ENCODE results near the gene DDAH1.

GRCh38 chr1:85463731-85464496 is 1.0 kb downstream of the DDAH1 start:
- TF ChIP-seq CTCF (IDR thresholded peaks at IDR 0.05) = peak in 1 of 4 experiments; percentile 22
- no peak for TF ChIP-seq POLR2A (IDR thresholded peaks at IDR 0.05)

Data from gastroesophageal sphincter (tissue), 3 donors.